Endothelial cell (in vitro differentiated cells): ENCODE measurements around the gene APOM. TPM values are rescaled to one million over a fixed set of nuclear protein-coding genes. Genes with fewer than 3 reads are reported as not detected.

Experiments
- DNase-seq: peaks from one replicate; pipeline ENCODE4 v3.0.0; 2021; ENCODE audit warnings: low spot score
- H3K27ac Mint-ChIP-seq: one replicate; pipeline ENCODE4 v1.8.0; 2021; ENCODE audit warnings: mixed read lengths, inconsistent platforms; ENCODE audit not compliant: unreplicated experiment
- H3K27me3 Mint-ChIP-seq: one replicate; pipeline ENCODE4 v1.8.0; 2021; ENCODE audit warnings: mild to moderate bottlenecking, moderate library complexity, mixed read lengths, inconsistent platforms; ENCODE audit not compliant: unreplicated experiment
- H3K36me3 Mint-ChIP-seq: one replicate; pipeline ENCODE4 v1.8.0; 2021; ENCODE audit warnings: mild to moderate bottlenecking, low read depth, mixed read lengths, inconsistent platforms; ENCODE audit not compliant: unreplicated experiment
- H3K4me1 Mint-ChIP-seq: one replicate; pipeline ENCODE4 v1.8.0; 2021; ENCODE audit warnings: mild to moderate bottlenecking, mixed read lengths, inconsistent platforms; ENCODE audit not compliant: unreplicated experiment
- H3K4me3 Mint-ChIP-seq: one replicate; pipeline ENCODE4 v1.8.0; 2021; ENCODE audit warnings: mild to moderate bottlenecking, mixed read lengths, inconsistent platforms; ENCODE audit not compliant: unreplicated experiment
- H3K9me3 Mint-ChIP-seq: one replicate; pipeline ENCODE4 v1.8.0; 2021; ENCODE audit warnings: mixed read lengths, inconsistent platforms; ENCODE audit not compliant: unreplicated experiment
- long read RNA-seq: library from polyadenylated mRNA; unstranded; transcript quantifications from one replicate; pipeline ENCODE4 v2.0.0, GENCODE V29; 2020; ENCODE audit not compliant: unreplicated experiment
- total RNA-seq: library from RNA; stranded (reverse); fragmentation: NEBNext Ultra II Directional; extraction: Animal tissue kit (Norgen Biotek cat#: 25700); gene quantifications from one replicate; pipeline ENCODE4 v1.2.1, GENCODE V29; 2021; ENCODE audit not compliant: unreplicated experiment
- TF ChIP-seq, protein P1 (sequence below): fragments of 200-600 bp; sonication (generic); IDR thresholded peaks from one replicate; pipeline ENCODE4 v1.5.0; 2021; ENCODE audit warnings: antibody characterized with exemption; ENCODE audit not compliant: unreplicated experiment

Gene APOM
- 0.92 TPM for total RNA-seq
- long read RNA-seq, result 0 reads

GRCh38 chr6:31655349-31656237 is at the start of gene APOM:
Gene APOM, plus strand, starts transcription at chr6:31655894. Its CDS starts 73 bp downstream, at chr6:31655967.
- H3K9me3 Mint-ChIP-seq, result no peaks in the 10 kb centered on the region
- DNase-seq, result no peak
- H3K4me1 Mint-ChIP-seq, result peaks cover 26% of the 10 kb centered on the region
- H3K27ac Mint-ChIP-seq, result no peak within 1 kb of the TSS
- TF ChIP-seq, protein P1, sequence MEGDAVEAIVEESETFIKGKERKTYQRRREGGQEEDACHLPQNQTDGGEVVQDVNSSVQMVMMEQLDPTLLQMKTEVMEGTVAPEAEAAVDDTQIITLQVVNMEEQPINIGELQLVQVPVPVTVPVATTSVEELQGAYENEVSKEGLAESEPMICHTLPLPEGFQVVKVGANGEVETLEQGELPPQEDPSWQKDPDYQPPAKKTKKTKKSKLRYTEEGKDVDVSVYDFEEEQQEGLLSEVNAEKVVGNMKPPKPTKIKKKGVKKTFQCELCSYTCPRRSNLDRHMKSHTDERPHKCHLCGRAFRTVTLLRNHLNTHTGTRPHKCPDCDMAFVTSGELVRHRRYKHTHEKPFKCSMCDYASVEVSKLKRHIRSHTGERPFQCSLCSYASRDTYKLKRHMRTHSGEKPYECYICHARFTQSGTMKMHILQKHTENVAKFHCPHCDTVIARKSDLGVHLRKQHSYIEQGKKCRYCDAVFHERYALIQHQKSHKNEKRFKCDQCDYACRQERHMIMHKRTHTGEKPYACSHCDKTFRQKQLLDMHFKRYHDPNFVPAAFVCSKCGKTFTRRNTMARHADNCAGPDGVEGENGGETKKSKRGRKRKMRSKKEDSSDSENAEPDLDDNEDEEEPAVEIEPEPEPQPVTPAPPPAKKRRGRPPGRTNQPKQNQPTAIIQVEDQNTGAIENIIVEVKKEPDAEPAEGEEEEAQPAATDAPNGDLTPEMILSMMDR, result no peak
- peaks cover 9% of the 10 kb centered on the region for H3K27me3 Mint-ChIP-seq
- no peak within 1 kb of the TSS for H3K4me3 Mint-ChIP-seq
- H3K36me3 Mint-ChIP-seq, result peaks cover 7% of the 10 kb centered on the region

DNA sequence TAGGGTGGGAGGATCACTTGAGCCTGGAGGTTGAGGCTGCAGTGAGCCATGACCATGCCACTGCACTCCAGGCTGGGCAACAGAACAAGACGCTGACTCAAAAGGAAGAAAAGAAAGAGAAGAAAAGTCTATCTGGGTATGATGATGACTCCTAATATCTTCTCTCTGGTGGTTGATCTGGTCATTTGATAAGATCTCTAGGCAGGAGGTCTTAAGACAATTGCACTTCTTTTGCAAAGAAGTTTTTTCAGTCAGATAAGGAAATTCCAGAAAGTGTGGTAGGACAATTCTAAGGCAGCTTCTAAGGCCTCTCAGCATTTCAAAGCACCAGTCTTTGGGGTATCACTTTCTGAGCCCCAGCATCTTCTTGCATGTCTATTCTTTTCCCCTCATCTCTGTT is 48.4 kb upstream of the APOM start:
- Mint-ChIP-seq H3K27ac (no peak overlapping the region), H3K36me3 (no peaks in the 10 kb centered on the region)
- TF ChIP-seq, protein P1, result no peak

DNA sequence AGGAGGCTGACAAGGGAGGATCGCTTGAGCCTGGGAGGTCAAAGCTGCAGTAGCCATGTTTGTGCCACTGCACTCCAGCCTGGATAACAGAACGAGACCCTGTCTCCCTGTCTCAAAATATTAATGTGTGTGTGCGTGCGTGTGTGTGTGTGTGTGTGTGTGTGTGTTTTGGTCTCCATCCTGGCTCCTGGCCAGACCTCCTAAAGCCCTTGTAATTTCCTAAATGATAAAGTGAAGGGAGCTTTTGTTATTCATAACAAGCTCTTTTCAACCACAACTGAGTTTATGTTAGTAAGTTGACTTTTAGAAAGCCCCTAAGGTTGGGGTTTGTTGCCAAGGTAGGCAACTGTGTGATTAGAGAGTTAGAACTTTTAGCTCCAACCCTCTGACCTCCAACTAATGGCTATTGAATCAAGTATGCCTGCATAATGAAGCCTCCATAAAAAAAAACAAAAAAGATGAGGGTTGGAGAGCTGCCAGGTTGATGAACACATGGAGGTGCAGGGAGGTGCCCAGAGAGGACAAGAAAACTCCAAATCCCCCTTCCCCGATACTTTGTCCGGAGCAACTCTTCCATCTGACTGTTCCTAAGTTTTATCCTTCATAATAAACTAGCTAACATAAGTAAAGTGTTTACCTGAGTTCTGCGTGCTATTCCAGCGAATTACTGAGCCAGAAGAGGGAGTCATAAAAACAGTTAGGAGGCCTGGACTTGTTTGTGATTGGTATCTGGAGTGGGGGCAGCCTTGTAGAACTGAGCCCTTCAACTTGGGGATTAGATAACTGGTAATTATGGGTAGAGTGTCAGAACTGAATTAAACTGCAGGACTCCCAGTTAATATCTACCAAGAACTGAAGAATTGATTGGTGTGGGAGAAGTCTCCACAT is 45.9 kb upstream of the APOM start:
- Mint-ChIP-seq H3K4me3 (no peak overlapping the region), H3K27me3 (peaks cover 5% of the 10 kb centered on the region), H3K27ac (peak overlapping the region; percentile 8), H3K9me3 (no peaks in the 10 kb centered on the region), H3K36me3 (no peaks in the 10 kb centered on the region), H3K4me1 (peaks cover 8% of the 10 kb centered on the region)
- TF ChIP-seq, protein P1, result no peak
- no peak for DNase-seq

More for the DNA sequence above, 48.4 kb upstream of the APOM start:
- no peaks in the 10 kb centered on the region for H3K9me3 Mint-ChIP-seq
- DNase-seq, result no peak
- H3K27me3 Mint-ChIP-seq, result peaks cover 3% of the 10 kb centered on the region
- H3K4me3 Mint-ChIP-seq, result no peak overlapping the region
- no peaks in the 10 kb centered on the region for H3K4me1 Mint-ChIP-seq

- peaks cover 19% of the 10 kb centered on the region for H3K4me1 Mint-ChIP-seq
- H3K4me3 Mint-ChIP-seq, result peak overlapping the region; percentile 8
- TF ChIP-seq, protein P1, result no peak
- peaks cover 6% of the 10 kb centered on the region for H3K27me3 Mint-ChIP-seq
- no peak overlapping the region for H3K27ac Mint-ChIP-seq
- H3K36me3 Mint-ChIP-seq, result no peaks in the 10 kb centered on the region
- DNase-seq, result no peak
- H3K9me3 Mint-ChIP-seq, result no peaks in the 10 kb centered on the region
Measured at GRCh38 chr6:31610968-31611367, 44.7 kb upstream of the APOM start.
